SK-N-SH (cell line): ENCODE data around the gene MT1E. TPM values are rescaled to one million over a fixed set of nuclear protein-coding genes. Genes with fewer than 3 reads are reported as not detected.

Source experiments
- CTCF ChIA-PET: fragments of 300-600, 350-600 bp; formaldehyde crosslinking; extraction: SDS; loops from one replicate; lab custom pipeline; 2021; lab: Yijun Ruan, JAX
- POLR2A ChIA-PET: fragments of 350-600 bp; sonication (Branson Sonifier 250); formaldehyde crosslinking; extraction: SDS; loops from one replicate; lab custom pipeline; 2020; ENCODE audit warnings: antibody characterized with exemption, inconsistent platforms; lab: Yijun Ruan, JAX
- DNase-seq: peaks from one replicate; pipeline ENCODE4 v3.0.0; 2012
- H2AFZ ChIP-seq: fragments of 200-600 bp; sonication (generic); 2 replicates; pipeline ENCODE4 v1.8.1; 2016; ENCODE audit warnings: antibody characterized with exemption, mild to moderate bottlenecking, low read depth
- H3F3A ChIP-seq: fragments of 200-600 bp; sonication (generic); replicated peaks from 2 replicates; pipeline ENCODE3; 2016; ENCODE audit warnings: antibody characterized with exemption, mild to moderate bottlenecking; ENCODE audit not compliant: insufficient read depth
- H3K27ac ChIP-seq, 2 experiments: fragments of 200-500 bp in 1 of 2; fragments of 200-600 bp in 1 of 2; sonication (Bioruptor generic) in 1 of 2; sonication (generic), shearing (Covaris generic) in 1 of 2; 2 replicates each; pipeline versions ENCODE4 v1.5.1 to v1.6.1; 2014 to 2016; ENCODE audit warnings: low read depth in 2 of 2, inconsistent platforms in 1 of 2, low read length in 1 of 2, mild to moderate bottlenecking in 1 of 2, mixed read lengths in 1 of 2
- H3K27me3 ChIP-seq: fragments of 200-600 bp; sonication (generic), shearing (Covaris generic); 2 replicates; pipeline ENCODE4 v1.6.1; 2016; ENCODE audit warnings: mixed run types; ENCODE audit not compliant: insufficient read depth
- H3K36me3 ChIP-seq, 2 experiments: fragments of 200-500 bp in 1 of 2; fragments of 200-600 bp in 1 of 2; sonication (Bioruptor generic) in 1 of 2; sonication (generic) in 1 of 2; replicated peaks in 1 of 2; 2 replicates each; pipeline versions ENCODE3 to v1.5.1; 2014 to 2016; ENCODE audit warnings: low read length in 1 of 2, mild to moderate bottlenecking in 1 of 2; ENCODE audit not compliant: insufficient read depth in 2 of 2, control insufficient read depth in 1 of 2
- H3K4me1 ChIP-seq, 2 experiments: fragments of 200-500 bp in 1 of 2; fragments of 200-600 bp in 1 of 2; sonication (Bioruptor generic) in 1 of 2; sonication (generic), shearing (Covaris generic) in 1 of 2; 2 replicates each; pipeline versions ENCODE4 v1.5.1 to v1.6.1; 2014 to 2016; ENCODE audit warnings: low read depth in 1 of 2, low read length in 1 of 2, mixed run types in 1 of 2; ENCODE audit not compliant: insufficient read depth in 2 of 2, control insufficient read depth in 1 of 2
- H3K4me2 ChIP-seq: fragments of 200-600 bp; sonication (generic), shearing (Covaris generic); 2 replicates; pipeline ENCODE4 v1.6.1; 2017; ENCODE audit warnings: mixed run types
- H3K4me3 ChIP-seq, 2 experiments: fragments of 200-500 bp in 1 of 2; fragments of 200-600 bp in 1 of 2; sonication (Bioruptor generic) in 1 of 2; sonication (generic), shearing (Covaris generic) in 1 of 2; 2 replicates each; pipeline versions ENCODE4 v1.5.1 to v1.8.1; 2014 to 2016; ENCODE audit warnings: low read depth in 2 of 2, inconsistent platforms in 1 of 2, low read length in 1 of 2, mild to moderate bottlenecking in 1 of 2, mixed read lengths in 1 of 2, moderate library complexity in 1 of 2
- H3K79me2 ChIP-seq: fragments of 200-600 bp; sonication (generic); 2 replicates; pipeline ENCODE4 v1.8.1; 2017; ENCODE audit warnings: mild to moderate bottlenecking; ENCODE audit not compliant: insufficient read depth
- H3K9ac ChIP-seq: fragments of 200-600 bp; sonication (generic); 2 replicates; pipeline ENCODE4 v1.6.1; 2017; ENCODE audit warnings: mixed run types
- H3K9me2 ChIP-seq: fragments of 200-600 bp; sonication (generic); 2 replicates; pipeline ENCODE4 v1.6.1; 2017; ENCODE audit warnings: mixed run types
- H3K9me3 ChIP-seq: fragments of 200-600 bp; sonication (generic); 2 replicates; pipeline ENCODE4 v1.6.1; 2017; ENCODE audit warnings: mixed run types, mild to moderate bottlenecking, moderate library complexity
- H4K20me1 ChIP-seq: fragments of 200-600 bp; sonication (generic); 2 replicates; pipeline ENCODE4 v1.6.1; 2017; ENCODE audit warnings: mild to moderate bottlenecking, mixed run types; ENCODE audit not compliant: insufficient read depth
- CHD2 ChIP-seq: fragments of 150-350 bp; IDR thresholded peaks from 2 replicates; pipeline ENCODE4 v1.6.1; 2018; ENCODE audit warnings: low read length; ENCODE audit not compliant: partially characterized antibody
- GABPA ChIP-seq: IDR thresholded peaks from 2 replicates; pipeline ENCODE4 v1.4.0; 2012; ENCODE audit warnings: low read depth, mild to moderate bottlenecking
- NFIC ChIP-seq: IDR thresholded peaks from 2 replicates; pipeline ENCODE4 v1.4.0; 2012; ENCODE audit warnings: borderline replicate concordance
- NRF1 ChIP-seq: IDR thresholded peaks from 2 replicates; pipeline ENCODE4 v1.6.1; 2012; ENCODE audit warnings: low read depth, mild to moderate bottlenecking, low read length
- RAD21 ChIP-seq: IDR thresholded peaks from 2 replicates; pipeline ENCODE4 v1.6.1; 2012; ENCODE audit warnings: mild to moderate bottlenecking, low read length
- RCOR1 ChIP-seq: fragments of 150-350 bp; IDR thresholded peaks from 2 replicates; pipeline ENCODE4 v1.6.1; 2017; ENCODE audit warnings: antibody characterized with exemption, low read length
- RXRA ChIP-seq: IDR thresholded peaks from 2 replicates; pipeline ENCODE4 v1.4.0; 2012; ENCODE audit warnings: low read depth, mild to moderate bottlenecking, borderline replicate concordance
- TAF1 ChIP-seq: IDR thresholded peaks from 2 replicates; pipeline ENCODE4 v1.6.1; 2012; ENCODE audit warnings: low read depth, mild to moderate bottlenecking, low read length, moderate library complexity, borderline replicate concordance
- TCF12 ChIP-seq: IDR thresholded peaks from 2 replicates; pipeline ENCODE4 v1.4.0; 2012
- YY1 ChIP-seq: IDR thresholded peaks from 2 replicates; pipeline ENCODE4 v1.4.0; 2012; ENCODE audit warnings: low read depth, mild to moderate bottlenecking
- WGBS: methylation state at CpG from one replicate; pipeline ENCODE4 v1.1.6; 2017; ENCODE audit warnings: low lambda C conversion rate; 5-methylcytosine and 5-hydroxymethylcytosine counted together
- polyA plus RNA-seq, 3 experiments: library from polyadenylated mRNA; depleted of rRNA; stranded (reverse); fragments of >200 nt; gene quantifications; 2 replicates each; pipeline ENCODE4 v1.2.3, GENCODE V29; 2012
- TF ChIP-seq, protein P1 (sequence below): IDR thresholded peaks from 2 replicates; pipeline ENCODE4; 2012
- TF ChIP-seq, protein P2 (sequence below): fragments of 150-350 bp; IDR thresholded peaks from 2 replicates; pipeline ENCODE4 v1.6.1; 2016; ENCODE audit warnings: mild to moderate bottlenecking, low read depth, low read length
- TF ChIP-seq, protein P3 (sequence below): fragments of 150-350 bp; IDR thresholded peaks from 2 replicates; pipeline ENCODE4 v1.6.1; 2017; ENCODE audit warnings: antibody characterized with exemption, low read length, low read depth, borderline replicate concordance
- TF ChIP-seq, protein P4 (sequence below): IDR thresholded peaks from 2 replicates; pipeline ENCODE4 v1.4.0; 2012; ENCODE audit warnings: low read depth
- TF ChIP-seq, protein P5 (sequence below): IDR thresholded peaks from 2 replicates; pipeline ENCODE4 v1.6.1; 2012; ENCODE audit warnings: mild to moderate bottlenecking, low read depth, low read length, moderate library complexity

Gene MT1E
- polyA plus RNA-seq, 1 of the 3 experiments (the other 2 are of a cell fraction) = 205 TPM

DNA sequence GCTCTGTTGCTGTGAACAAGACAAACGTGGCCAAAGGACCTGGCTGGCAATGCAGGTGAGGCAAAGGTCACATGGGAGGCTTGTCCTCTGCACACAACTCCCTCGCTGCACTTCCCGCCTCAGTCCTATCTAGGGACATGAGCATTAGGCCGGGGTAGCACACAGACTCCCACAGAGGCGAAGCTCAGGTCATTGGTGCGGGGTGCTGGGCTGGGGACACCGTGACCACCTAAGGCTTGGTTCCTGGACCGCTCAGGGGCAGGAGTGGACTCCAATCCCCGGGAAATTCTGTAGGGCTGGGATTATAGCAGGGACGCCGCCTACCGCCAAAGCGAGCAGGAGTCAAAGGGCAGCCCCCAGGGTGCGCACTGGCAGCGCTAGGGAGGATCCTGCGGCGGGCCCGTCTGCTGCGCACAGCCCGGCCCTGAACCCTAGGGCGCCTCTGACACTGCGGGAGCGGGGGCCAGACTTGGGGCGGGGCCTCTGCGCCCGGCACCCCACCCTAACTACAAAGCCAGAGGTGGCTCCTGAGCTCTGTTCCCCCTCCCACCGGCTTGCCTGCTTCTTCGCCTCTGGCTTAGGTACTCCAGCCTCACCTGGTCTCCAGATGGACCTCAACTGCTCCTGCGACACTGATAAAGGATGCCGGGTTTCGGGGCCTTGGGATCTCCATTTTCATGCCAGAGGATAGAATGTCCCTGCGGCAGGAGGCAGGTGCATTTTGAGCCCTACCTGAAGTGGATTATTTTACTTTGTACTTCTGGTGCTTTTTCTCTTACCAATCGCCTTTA lies 22.3 kb downstream of the MT1E start:
- H3K4me3 ChIP-seq = no peak overlapping the region
- H3K27me3 ChIP-seq = 0 out of 2 replicates have a peak, but pooled peaks cover 19% of the 10 kb centered on the region
- H3K4me2 ChIP-seq = no peak overlapping the region
- CTCF ChIA-PET = no interaction called here
- H3K4me1 ChIP-seq = peaks cover 0 to 7% of the 10 kb centered on the region in 2 experiments; a peak in 2 of 4 replicates
- H4K20me1 ChIP-seq = no peaks in the 10 kb centered on the region
- no peak overlapping the region for H3K9ac ChIP-seq
- no peaks in the 10 kb centered on the region for H3K9me2 ChIP-seq
- H3K9me3 ChIP-seq = no peaks in the 10 kb centered on the region
- no peaks in the 10 kb centered on the region for H3F3A ChIP-seq
- H2AFZ ChIP-seq = no peak overlapping the region
- no peaks in the 10 kb centered on the region for H3K36me3 ChIP-seq
- no peak overlapping the region for H3K27ac ChIP-seq
- 74% methylated on average over 11 of the region's 33 CpGs for WGBS
- TF ChIP-seq, protein P1, sequence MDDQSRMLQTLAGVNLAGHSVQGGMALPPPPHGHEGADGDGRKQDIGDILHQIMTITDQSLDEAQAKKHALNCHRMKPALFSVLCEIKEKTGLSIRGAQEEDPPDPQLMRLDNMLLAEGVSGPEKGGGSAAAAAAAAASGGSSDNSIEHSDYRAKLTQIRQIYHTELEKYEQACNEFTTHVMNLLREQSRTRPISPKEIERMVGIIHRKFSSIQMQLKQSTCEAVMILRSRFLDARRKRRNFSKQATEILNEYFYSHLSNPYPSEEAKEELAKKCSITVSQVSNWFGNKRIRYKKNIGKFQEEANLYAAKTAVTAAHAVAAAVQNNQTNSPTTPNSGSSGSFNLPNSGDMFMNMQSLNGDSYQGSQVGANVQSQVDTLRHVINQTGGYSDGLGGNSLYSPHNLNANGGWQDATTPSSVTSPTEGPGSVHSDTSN = no peak
- TF ChIP-seq RXRA = no peak
- TF ChIP-seq TCF12 = no peak
- TF ChIP-seq, protein P2, sequence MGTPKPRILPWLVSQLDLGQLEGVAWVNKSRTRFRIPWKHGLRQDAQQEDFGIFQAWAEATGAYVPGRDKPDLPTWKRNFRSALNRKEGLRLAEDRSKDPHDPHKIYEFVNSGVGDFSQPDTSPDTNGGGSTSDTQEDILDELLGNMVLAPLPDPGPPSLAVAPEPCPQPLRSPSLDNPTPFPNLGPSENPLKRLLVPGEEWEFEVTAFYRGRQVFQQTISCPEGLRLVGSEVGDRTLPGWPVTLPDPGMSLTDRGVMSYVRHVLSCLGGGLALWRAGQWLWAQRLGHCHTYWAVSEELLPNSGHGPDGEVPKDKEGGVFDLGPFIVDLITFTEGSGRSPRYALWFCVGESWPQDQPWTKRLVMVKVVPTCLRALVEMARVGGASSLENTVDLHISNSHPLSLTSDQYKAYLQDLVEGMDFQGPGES = no peak
- TF ChIP-seq GABPA = no peak
- no peak for TF ChIP-seq NRF1
- TF ChIP-seq, protein P3, sequence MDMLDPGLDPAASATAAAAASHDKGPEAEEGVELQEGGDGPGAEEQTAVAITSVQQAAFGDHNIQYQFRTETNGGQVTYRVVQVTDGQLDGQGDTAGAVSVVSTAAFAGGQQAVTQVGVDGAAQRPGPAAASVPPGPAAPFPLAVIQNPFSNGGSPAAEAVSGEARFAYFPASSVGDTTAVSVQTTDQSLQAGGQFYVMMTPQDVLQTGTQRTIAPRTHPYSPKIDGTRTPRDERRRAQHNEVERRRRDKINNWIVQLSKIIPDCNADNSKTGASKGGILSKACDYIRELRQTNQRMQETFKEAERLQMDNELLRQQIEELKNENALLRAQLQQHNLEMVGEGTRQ = no peak
- no peak for TF ChIP-seq CHD2
- TF ChIP-seq, all 33 proteins: peak for 0
- no peaks in the 10 kb centered on the region for H3K79me2 ChIP-seq
- POLR2A ChIA-PET = no interaction called here
- DNase-seq = no peak

DNA sequence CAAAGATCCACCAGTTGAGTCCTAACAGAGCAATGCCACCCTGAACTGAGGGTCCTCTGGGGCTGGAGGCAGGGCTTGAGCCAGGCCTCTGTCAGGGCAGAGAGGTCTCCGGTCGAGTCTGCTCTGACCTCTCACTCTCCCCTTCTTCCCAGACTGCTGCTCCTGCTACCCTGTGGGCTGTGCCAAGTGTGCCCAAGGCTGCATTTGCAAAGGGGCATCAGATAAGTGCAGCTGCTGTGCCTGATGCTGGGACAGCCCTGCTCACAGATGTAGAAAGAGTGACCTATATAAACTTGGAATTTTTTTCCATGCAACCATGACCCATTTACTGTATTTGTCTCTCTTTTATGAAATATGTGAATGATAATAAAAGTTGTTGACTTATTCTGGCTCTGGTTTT lies 23.7 kb downstream of the MT1E start:
- ChIA-PET CTCF (interaction anchor here (1.9 kb wide), 1 partner anchor 49 kb away, joined by 5 read pairs; no protein-coding TSS in a partner anchor), POLR2A (no interaction called here)
- H3K4me1 ChIP-seq = peaks cover 0 to 7% of the 10 kb centered on the region in 2 experiments; a peak in 2 of 4 replicates
- no CpG with 5 or more reads among the region's 2 CpGs for whole genome bisulfite sequencing
- no peaks in the 10 kb centered on the region for H3K36me3 ChIP-seq
- DNase-seq = peak; percentile 68
- H3K9ac ChIP-seq = no peak overlapping the region
- H3K9me2 ChIP-seq = no peaks in the 10 kb centered on the region
- H3K9me3 ChIP-seq = no peaks in the 10 kb centered on the region
- H3F3A ChIP-seq = no peaks in the 10 kb centered on the region
- H3K4me3 ChIP-seq = no peak overlapping the region
- H2AFZ ChIP-seq = no peak overlapping the region
- H3K79me2 ChIP-seq = no peaks in the 10 kb centered on the region
- H3K4me2 ChIP-seq = no peak overlapping the region
- H4K20me1 ChIP-seq = no peaks in the 10 kb centered on the region
- H3K27ac ChIP-seq = no peak overlapping the region
- 0 out of 2 replicates have a peak, but pooled peaks cover 19% of the 10 kb centered on the region for H3K27me3 ChIP-seq
- TF ChIP-seq YY1 (no peak), TAF1 (no peak), NFIC (no peak), RAD21 (no peak), RCOR1 (0 out of 2 replicates have a peak, but pooled peaks have one; percentile 14), NRF1 (no peak)
- TF ChIP-seq, protein P4, sequence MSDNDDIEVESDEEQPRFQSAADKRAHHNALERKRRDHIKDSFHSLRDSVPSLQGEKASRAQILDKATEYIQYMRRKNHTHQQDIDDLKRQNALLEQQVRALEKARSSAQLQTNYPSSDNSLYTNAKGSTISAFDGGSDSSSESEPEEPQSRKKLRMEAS = no peak
- TF ChIP-seq, protein P2 = no peak
- TF ChIP-seq, protein P1 = no peak
- TF ChIP-seq, protein P5, sequence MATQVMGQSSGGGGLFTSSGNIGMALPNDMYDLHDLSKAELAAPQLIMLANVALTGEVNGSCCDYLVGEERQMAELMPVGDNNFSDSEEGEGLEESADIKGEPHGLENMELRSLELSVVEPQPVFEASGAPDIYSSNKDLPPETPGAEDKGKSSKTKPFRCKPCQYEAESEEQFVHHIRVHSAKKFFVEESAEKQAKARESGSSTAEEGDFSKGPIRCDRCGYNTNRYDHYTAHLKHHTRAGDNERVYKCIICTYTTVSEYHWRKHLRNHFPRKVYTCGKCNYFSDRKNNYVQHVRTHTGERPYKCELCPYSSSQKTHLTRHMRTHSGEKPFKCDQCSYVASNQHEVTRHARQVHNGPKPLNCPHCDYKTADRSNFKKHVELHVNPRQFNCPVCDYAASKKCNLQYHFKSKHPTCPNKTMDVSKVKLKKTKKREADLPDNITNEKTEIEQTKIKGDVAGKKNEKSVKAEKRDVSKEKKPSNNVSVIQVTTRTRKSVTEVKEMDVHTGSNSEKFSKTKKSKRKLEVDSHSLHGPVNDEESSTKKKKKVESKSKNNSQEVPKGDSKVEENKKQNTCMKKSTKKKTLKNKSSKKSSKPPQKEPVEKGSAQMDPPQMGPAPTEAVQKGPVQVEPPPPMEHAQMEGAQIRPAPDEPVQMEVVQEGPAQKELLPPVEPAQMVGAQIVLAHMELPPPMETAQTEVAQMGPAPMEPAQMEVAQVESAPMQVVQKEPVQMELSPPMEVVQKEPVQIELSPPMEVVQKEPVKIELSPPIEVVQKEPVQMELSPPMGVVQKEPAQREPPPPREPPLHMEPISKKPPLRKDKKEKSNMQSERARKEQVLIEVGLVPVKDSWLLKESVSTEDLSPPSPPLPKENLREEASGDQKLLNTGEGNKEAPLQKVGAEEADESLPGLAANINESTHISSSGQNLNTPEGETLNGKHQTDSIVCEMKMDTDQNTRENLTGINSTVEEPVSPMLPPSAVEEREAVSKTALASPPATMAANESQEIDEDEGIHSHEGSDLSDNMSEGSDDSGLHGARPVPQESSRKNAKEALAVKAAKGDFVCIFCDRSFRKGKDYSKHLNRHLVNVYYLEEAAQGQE = no peak
